AG04450 (cell line): Measurements from ENCODE around the gene CSH1. TPM values are rescaled to one million over a fixed set of nuclear protein-coding genes. Genes with fewer than 3 reads are reported as not detected.
"Not testable (repeated sequence)": the region's sequence is repeated elsewhere in the genome, so short reads cannot be mapped to it uniquely, and the experiment has no call there.

Experiments used
- CTCF ChIA-PET: fragments of 300-600, 350-600 bp; formaldehyde crosslinking; extraction: SDS; loops from one replicate; lab custom pipeline; 2022; ENCODE audit warnings: antibody characterized with exemption, inconsistent platforms; lab: Charles Lee
- POLR2A ChIA-PET: fragments of 350-600 bp; formaldehyde crosslinking; extraction: SDS; loops from one replicate; lab custom pipeline; 2021; ENCODE audit warnings: antibody characterized with exemption, inconsistent platforms; lab: Yijun Ruan, JAX
- DNase-seq: peaks from one replicate; pipeline ENCODE4 v3.0.0-alpha.2; 2011; ENCODE audit warnings: low read depth, low spot score
- H3K27ac ChIP-seq: one replicate; pipeline ENCODE4 v1.5.1; 2012; ENCODE audit warnings: low read depth, low read length, control low read depth
- H3K27me3 ChIP-seq: one replicate; pipeline ENCODE4 v1.6.0; 2012; ENCODE audit warnings: low read length; ENCODE audit not compliant: control insufficient read depth, insufficient read depth
- H3K4me3 ChIP-seq: 2 replicates; pipeline ENCODE4 v1.5.1; 2011; ENCODE audit warnings: mild to moderate bottlenecking, low read depth, low read length, control low read depth
- H3K9me3 ChIP-seq: 2 replicates; pipeline ENCODE4 v1.5.1; 2012; ENCODE audit warnings: low read length; ENCODE audit not compliant: control insufficient read depth, insufficient read depth
- polyA plus RNA-seq: library from polyadenylated mRNA; depleted of rRNA; stranded (reverse); fragments of >200 nt; gene quantifications from 2 replicates; pipeline ENCODE4 v1.2.3, GENCODE V29; 2011
- TF ChIP-seq, protein P1 (sequence below): IDR thresholded peaks from 2 replicates; pipeline ENCODE4 v1.5.1; 2011; ENCODE audit warnings: low read depth, low read length, control low read depth, inconsistent platforms

The CSH1 gene
- polyA plus RNA-seq, 1 experiment, result not detected

DNA sequence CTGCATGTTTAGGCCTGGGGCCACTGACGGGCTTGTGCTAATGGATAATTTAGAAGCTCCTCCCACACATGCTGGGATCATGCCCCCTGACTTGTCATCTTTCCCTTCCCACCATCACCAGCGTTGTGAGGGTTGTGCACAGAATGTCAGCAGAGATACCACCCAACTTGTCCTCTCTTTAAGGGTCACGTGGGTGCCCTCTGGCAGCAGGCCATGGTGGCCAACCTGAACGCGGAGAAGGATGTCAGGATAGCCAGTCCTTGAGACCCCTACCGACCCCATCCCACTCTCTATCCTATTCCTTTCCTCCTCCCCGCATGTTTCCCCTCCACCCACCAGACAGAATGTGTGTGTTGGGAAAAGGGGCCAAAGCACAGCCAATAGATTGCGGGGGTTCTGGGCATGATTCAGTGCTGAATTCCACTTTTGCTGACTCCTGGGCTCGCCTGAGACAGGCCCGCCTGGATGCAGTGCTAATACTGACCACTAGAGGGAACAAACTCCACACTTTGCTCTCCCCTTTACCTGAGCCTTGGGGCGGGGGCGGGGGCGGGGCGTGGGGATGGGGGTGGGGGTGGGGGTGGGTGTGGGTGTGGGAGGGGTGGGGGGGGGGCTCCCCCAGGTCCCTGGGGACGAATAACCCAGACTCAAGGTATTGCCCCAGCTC, 14.3 kb downstream of the CSH1 start, which contains the start of gene GH2:
GH2 (minus strand) TSS at position 10 of the 667 bp plus-strand sequence. CDS start 143 bp downstream, outside the sequence.
- H3K27me3 ChIP-seq, result peaks cover 4% of the 10 kb centered on the region
- CTCF ChIA-PET, result interaction anchor here (1.0 to 1.4 kb wide), 3 partner anchors 13 to 99 kb away, joined by 3 to 6 read pairs (median 3); no protein-coding TSS in a partner anchor
- H3K4me3 ChIP-seq, result no peak within 1 kb of the TSS
- H3K9me3 ChIP-seq, result no peaks in the 10 kb centered on the region
- no peak for DNase-seq
- no peak within 1 kb of the TSS for H3K27ac ChIP-seq
- TF ChIP-seq, protein P1, sequence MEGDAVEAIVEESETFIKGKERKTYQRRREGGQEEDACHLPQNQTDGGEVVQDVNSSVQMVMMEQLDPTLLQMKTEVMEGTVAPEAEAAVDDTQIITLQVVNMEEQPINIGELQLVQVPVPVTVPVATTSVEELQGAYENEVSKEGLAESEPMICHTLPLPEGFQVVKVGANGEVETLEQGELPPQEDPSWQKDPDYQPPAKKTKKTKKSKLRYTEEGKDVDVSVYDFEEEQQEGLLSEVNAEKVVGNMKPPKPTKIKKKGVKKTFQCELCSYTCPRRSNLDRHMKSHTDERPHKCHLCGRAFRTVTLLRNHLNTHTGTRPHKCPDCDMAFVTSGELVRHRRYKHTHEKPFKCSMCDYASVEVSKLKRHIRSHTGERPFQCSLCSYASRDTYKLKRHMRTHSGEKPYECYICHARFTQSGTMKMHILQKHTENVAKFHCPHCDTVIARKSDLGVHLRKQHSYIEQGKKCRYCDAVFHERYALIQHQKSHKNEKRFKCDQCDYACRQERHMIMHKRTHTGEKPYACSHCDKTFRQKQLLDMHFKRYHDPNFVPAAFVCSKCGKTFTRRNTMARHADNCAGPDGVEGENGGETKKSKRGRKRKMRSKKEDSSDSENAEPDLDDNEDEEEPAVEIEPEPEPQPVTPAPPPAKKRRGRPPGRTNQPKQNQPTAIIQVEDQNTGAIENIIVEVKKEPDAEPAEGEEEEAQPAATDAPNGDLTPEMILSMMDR, result peak; percentile 58
- POLR2A ChIA-PET, result no interaction called here

DNA sequence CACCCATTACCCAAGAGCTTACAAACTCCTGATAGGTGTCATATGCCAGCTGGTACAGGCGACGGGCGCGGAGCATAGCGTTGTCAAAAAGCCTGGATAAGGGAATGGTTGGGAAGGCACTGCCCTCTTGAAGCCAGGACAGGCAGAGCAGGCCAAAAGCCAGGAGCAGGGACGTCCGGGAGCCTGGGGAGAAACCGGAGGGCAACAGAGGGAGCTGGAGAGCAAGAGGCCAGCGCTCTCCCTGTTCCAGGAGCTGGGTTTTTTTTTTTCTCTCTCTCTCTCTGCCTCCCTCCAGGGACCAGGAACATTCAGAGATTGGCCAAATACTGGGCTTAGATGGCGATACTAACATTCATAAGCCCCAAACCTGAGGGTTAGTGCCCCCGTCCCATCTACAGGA, 15.0 kb downstream of the CSH1 start:
- H3K27ac ChIP-seq, H3K9me3 ChIP-seq, H3K27me3 ChIP-seq, DNase-seq, H3K4me3 ChIP-seq, POLR2A ChIA-PET: not testable (repeated sequence)
- CTCF ChIA-PET, result interaction anchor here (1.0 to 1.4 kb wide), 3 partner anchors 12 to 100 kb away, joined by 3 to 6 read pairs (median 3); no protein-coding TSS in a partner anchor

DNA sequence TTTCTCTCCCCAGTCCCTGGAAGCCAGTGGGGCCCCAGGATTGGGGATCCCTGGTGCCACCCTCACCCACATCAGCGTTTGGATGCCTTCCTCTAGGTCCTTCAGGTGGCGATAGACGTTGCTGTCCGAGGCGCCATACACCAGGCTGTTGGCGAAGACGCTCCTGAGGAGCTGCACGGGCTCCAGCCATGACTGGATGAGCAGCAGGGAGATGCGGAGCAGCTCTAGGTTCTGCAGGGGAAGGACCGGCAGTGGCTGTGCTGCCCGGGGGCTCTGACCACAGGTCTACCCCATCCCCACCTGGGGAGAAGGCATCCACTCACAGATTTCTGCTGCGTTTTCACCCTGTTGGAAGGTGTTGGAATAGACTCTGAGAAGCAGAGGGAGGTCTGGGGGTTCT, 15.7 kb downstream of the CSH1 start:
- CTCF ChIA-PET, result interaction anchor here (1.4 kb wide), 1 partner anchor 11 kb away, joined by 6 read pairs; no protein-coding TSS in a partner anchor
- DNase-seq, result no peak
- H3K4me3 ChIP-seq, result no peak overlapping the region

DNA sequence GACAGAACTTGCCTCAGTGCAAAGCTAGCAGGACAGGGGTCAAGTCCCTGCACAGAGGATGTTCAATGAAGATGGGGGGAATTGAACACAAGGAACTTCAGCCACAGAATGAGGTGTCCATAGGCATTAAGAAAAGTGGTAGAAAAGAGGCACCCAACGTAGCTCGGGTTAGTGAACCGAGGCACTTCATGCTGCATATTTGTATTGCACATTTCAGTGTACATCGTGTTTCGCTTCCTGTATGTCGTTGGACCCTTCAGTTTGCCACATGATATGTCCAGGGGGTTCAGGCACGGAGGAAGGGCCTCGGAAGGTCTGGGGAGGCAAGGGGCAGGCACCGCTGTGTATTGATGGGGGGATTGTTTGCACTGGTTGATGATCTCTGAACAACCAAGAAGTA, 18.0 kb downstream of the CSH1 start:
- CTCF ChIA-PET, H3K4me3 ChIP-seq, DNase-seq, H3K27ac ChIP-seq, H3K9me3 ChIP-seq, H3K27me3 ChIP-seq, POLR2A ChIA-PET: not testable (repeated sequence)

More for the DNA sequence above, 15.7 kb downstream of the CSH1 start:
- no peak overlapping the region for H3K27ac ChIP-seq
- H3K9me3 ChIP-seq, result no peaks in the 10 kb centered on the region
- TF ChIP-seq, protein P1, result no peak
- H3K27me3 ChIP-seq, result peaks cover 4% of the 10 kb centered on the region
- POLR2A ChIA-PET, result no interaction called here

DNA sequence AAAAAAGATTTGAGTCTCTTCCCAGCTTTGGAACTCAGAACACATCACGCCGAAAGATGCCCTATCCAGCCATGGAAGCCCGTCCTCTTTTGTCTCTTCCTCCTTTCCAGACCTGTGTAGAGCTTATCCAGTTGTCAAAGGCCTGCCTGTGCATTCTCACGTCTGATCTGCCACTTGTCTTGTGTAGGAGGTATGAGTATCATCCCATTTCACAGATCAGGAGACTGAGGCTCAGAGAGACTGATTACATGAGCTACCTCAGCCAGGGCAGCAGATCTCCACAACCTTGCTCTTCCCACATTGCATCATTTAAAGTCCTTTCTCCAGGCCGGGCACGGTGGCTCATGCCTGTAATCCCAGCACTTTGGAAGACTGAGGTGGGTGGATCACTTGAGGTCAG, 21.7 kb downstream of the CSH1 start:
- POLR2A ChIA-PET, H3K27ac ChIP-seq: not testable (repeated sequence)

DNA sequence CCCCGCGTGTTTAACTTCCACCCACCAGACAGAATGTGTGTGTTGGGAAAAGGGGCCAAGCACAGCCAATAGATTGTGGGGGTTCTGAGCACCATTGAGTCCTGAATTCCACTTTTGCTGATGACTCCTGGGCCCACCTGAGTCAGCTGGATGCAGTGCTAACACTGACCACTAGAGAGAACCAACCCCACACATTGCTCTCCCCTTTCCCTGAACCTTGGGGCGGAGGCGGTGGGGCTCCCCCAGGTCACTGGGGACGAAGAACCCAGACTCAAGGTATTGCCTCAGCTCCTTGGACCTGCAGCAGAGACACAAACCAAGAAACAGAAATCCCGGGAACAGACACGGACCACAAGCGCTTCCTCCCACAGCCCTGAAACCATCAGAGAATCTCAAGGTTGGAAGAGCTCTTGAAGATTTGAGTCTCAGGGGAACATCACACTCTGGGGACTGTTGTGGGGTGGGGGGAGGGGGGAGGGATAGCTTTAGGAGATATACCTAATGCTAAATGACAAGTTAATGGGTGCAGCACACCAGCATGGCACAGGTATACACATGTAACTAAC, 22.2 kb downstream of the CSH1 start:
- POLR2A ChIA-PET, H3K27me3 ChIP-seq, CTCF ChIA-PET, H3K9me3 ChIP-seq, H3K4me3 ChIP-seq, DNase-seq, H3K27ac ChIP-seq: not testable (repeated sequence)

More for the DNA sequence above, 21.7 kb downstream of the CSH1 start:
- H3K9me3 ChIP-seq, H3K4me3 ChIP-seq, DNase-seq, CTCF ChIA-PET, H3K27me3 ChIP-seq: not testable (repeated sequence)

DNA sequence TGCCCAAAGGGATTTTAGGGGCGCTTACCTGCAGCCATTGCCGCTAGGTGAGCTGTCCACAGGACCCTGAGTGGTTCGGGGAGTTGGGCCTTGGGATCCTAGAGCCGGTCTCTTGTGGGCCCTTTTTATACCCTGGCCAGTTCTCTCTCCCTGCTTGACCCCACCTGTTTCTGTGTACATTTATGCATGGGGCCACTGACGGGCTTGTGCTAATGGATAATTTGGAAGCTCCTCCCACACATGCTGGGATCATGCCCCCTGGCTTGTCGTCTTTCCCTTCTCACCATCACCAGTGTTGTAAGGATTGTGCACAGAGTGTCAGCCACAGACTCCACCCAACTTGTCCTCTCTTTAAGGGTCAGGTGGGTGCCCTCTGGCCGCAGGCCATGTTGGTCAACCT, 22.8 kb downstream of the CSH1 start, which contains the start of gene CSH2:
CSH2 (minus strand) TSS at position 101 of the 400 bp plus-strand sequence; CDS start at position 38, 63 bp downstream.
- POLR2A ChIA-PET, result not testable (repeated sequence)

DNA sequence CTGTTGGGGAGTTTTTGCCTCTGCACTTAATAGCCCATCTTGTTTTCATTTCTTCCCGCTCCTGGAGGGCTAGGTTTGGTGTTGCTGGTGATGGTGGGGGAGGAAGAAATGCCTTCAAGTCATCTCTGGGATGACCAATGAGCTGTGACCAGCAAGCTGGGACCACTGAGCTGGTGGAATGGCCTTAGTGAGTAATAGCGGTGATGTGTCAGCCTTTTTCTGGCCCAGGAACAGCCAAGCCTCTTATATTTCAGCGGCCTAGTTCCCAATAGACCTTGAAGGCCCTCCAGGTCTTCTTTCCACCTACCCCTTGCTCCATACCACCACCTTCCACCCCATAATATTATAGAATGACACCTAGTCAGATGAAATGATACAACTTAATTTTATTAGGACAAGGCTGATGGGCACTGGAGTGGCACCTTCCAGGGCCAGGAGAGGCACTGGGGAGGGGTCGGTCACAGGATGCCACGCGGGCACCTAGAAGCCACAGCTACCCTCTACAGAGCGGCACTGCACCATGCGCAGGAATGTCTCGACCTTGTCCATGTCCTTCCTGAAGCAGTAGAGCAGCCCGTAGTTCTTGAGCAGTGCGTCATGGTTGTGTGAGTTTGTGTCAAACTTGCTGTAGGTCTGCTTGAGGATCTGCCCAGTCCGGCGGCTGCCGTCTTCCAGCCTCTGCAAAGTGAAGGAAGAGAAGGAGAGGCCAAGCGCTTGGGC, 24.6 kb downstream of the CSH1 start:
- CTCF ChIA-PET, POLR2A ChIA-PET, H3K9me3 ChIP-seq, DNase-seq, H3K27me3 ChIP-seq, H3K27ac ChIP-seq, H3K4me3 ChIP-seq: not testable (repeated sequence)

More for the DNA sequence above, 22.8 kb downstream of the CSH1 start, which contains the start of gene CSH2:
- H3K27ac ChIP-seq, H3K27me3 ChIP-seq, H3K9me3 ChIP-seq, H3K4me3 ChIP-seq, CTCF ChIA-PET, DNase-seq: not testable (repeated sequence)

DNA sequence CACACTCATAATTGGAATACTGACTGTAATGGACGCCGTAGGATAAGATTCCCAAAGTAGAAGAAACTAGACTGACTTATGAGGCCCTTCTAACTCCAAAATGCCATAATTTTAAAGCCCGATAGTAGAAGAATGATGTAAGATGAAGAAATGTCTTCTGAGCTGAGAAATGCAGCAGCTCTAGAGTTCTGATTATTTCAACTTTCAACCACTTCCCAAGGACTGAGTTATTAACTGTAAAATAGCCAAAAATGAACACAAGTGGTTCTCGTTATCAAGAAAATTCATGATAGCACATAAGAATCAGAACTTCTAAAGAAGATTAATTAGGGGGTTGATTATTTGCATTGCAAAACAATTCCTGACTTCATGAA, 26.1 kb downstream of the CSH1 start:
- H3K27me3 ChIP-seq, H3K27ac ChIP-seq, POLR2A ChIA-PET, DNase-seq, H3K9me3 ChIP-seq, H3K4me3 ChIP-seq: not testable (repeated sequence)
- CTCF ChIA-PET, result interaction anchor here (1.4 kb wide), 1 partner anchor 11 kb away, joined by 6 read pairs; the partner anchor contains the start of gene GH2
